ENCODE data around the gene EFHC2.

EFHC2 gene

GRCh38 chrX:44247468-44247867, 96.0 kb downstream of the EFHC2 start:
- peak; percentile 36 for FAIRE-seq
- TF ChIP-seq POLR2AphosphoS5 (IDR thresholded peaks at IDR 0.05; ENCODE audit: low read depth, low read length): no peak
- TF ChIP-seq TAF1 (IDR thresholded peaks at IDR 0.05; ENCODE audit: borderline replicate concordance, low read depth, low read length): no peak
- no peak for TF ChIP-seq POLR2A (IDR thresholded peaks at IDR 0.05; ENCODE audit: low read depth, low read length)
- no peak for DNase-seq (ENCODE audit: insufficient read length)

- FAIRE-seq (no peak), DNase-seq (ENCODE audit: insufficient read length) (no peak)
- TF ChIP-seq POLR2A (IDR thresholded peaks at IDR 0.05; ENCODE audit: low read depth, low read length): no peak
- TF ChIP-seq TAF1 (IDR thresholded peaks at IDR 0.05; ENCODE audit: borderline replicate concordance, low read depth, low read length): no peak
Measured at GRCh38 chrX:44246826-44247225, 96.6 kb downstream of the EFHC2 start.

- FAIRE-seq (no peak), DNase-seq (ENCODE audit: insufficient read length) (no peak)
- no peak for TF ChIP-seq POLR2A (IDR thresholded peaks at IDR 0.05; ENCODE audit: low read depth, low read length)
- TF ChIP-seq POLR2AphosphoS5 (IDR thresholded peaks at IDR 0.05; ENCODE audit: low read depth, low read length): no peak
- no peak for TF ChIP-seq TAF1 (IDR thresholded peaks at IDR 0.05; ENCODE audit: borderline replicate concordance, low read depth, low read length)
Measured at GRCh38 chrX:44245733-44246132, 97.7 kb downstream of the EFHC2 start.

GRCh38 chrX:44244008-44244407, 99.5 kb downstream of the EFHC2 start:
- FAIRE-seq: peak; percentile 14
- no peak for TF ChIP-seq POLR2AphosphoS5 (IDR thresholded peaks at IDR 0.05; ENCODE audit: low read depth, low read length)
- no peak for DNase-seq (ENCODE audit: insufficient read length)

- no peak for DNase-seq (ENCODE audit: insufficient read length)
- TF ChIP-seq POLR2A (IDR thresholded peaks at IDR 0.05; ENCODE audit: low read depth, low read length) (no peak), TAF1 (IDR thresholded peaks at IDR 0.05; ENCODE audit: borderline replicate concordance, low read depth, low read length) (no peak), POLR2AphosphoS5 (IDR thresholded peaks at IDR 0.05; ENCODE audit: low read depth, low read length) (no peak)
- FAIRE-seq: no peak
Measured at GRCh38 chrX:44241546-44241945, 101.9 kb downstream of the EFHC2 start.

- DNase-seq (ENCODE audit: insufficient read length): no peak
- TF ChIP-seq TAF1 (IDR thresholded peaks at IDR 0.05; ENCODE audit: borderline replicate concordance, low read depth, low read length) (no peak), POLR2AphosphoS5 (IDR thresholded peaks at IDR 0.05; ENCODE audit: low read depth, low read length) (no peak), POLR2A (IDR thresholded peaks at IDR 0.05; ENCODE audit: low read depth, low read length) (no peak)
- FAIRE-seq: no peak
Measured at GRCh38 chrX:44240036-44240435, 103.4 kb downstream of the EFHC2 start.

- no peak for FAIRE-seq
- no peak for DNase-seq (ENCODE audit: insufficient read length)
- TF ChIP-seq TAF1 (IDR thresholded peaks at IDR 0.05; ENCODE audit: borderline replicate concordance, low read depth, low read length): no peak
- TF ChIP-seq POLR2A (IDR thresholded peaks at IDR 0.05; ENCODE audit: low read depth, low read length): no peak
- no peak for TF ChIP-seq POLR2AphosphoS5 (IDR thresholded peaks at IDR 0.05; ENCODE audit: low read depth, low read length)
Measured at GRCh38 chrX:44239036-44239435, 104.4 kb downstream of the EFHC2 start.

- FAIRE-seq (no peak), DNase-seq (ENCODE audit: insufficient read length) (no peak)
- TF ChIP-seq TAF1 (IDR thresholded peaks at IDR 0.05; ENCODE audit: borderline replicate concordance, low read depth, low read length) (no peak), POLR2AphosphoS5 (IDR thresholded peaks at IDR 0.05; ENCODE audit: low read depth, low read length) (no peak), POLR2A (IDR thresholded peaks at IDR 0.05; ENCODE audit: low read depth, low read length) (no peak)
Measured at GRCh38 chrX:44235534-44235933, 107.9 kb downstream of the EFHC2 start.

GRCh38 chrX:44234541-44234940, 108.9 kb downstream of the EFHC2 start:
- FAIRE-seq (no peak), DNase-seq (ENCODE audit: insufficient read length) (no peak)
- TF ChIP-seq POLR2AphosphoS5 (IDR thresholded peaks at IDR 0.05; ENCODE audit: low read depth, low read length) (no peak), TAF1 (IDR thresholded peaks at IDR 0.05; ENCODE audit: borderline replicate concordance, low read depth, low read length) (no peak), POLR2A (IDR thresholded peaks at IDR 0.05; ENCODE audit: low read depth, low read length) (no peak)

GRCh38 chrX:44234116-44234515, 109.4 kb downstream of the EFHC2 start:
- TF ChIP-seq POLR2A (IDR thresholded peaks at IDR 0.05; ENCODE audit: low read depth, low read length) (no peak), TAF1 (IDR thresholded peaks at IDR 0.05; ENCODE audit: borderline replicate concordance, low read depth, low read length) (no peak), POLR2AphosphoS5 (IDR thresholded peaks at IDR 0.05; ENCODE audit: low read depth, low read length) (no peak)
- DNase-seq (ENCODE audit: insufficient read length): no peak
- FAIRE-seq: no peak

- DNase-seq (ENCODE audit: insufficient read length) (no peak), FAIRE-seq (no peak)
- no peak for TF ChIP-seq TAF1 (IDR thresholded peaks at IDR 0.05; ENCODE audit: borderline replicate concordance, low read depth, low read length)
- TF ChIP-seq POLR2AphosphoS5 (IDR thresholded peaks at IDR 0.05; ENCODE audit: low read depth, low read length): no peak
- TF ChIP-seq POLR2A (IDR thresholded peaks at IDR 0.05; ENCODE audit: low read depth, low read length): no peak
Measured at GRCh38 chrX:44232081-44232480, 111.4 kb downstream of the EFHC2 start.

- FAIRE-seq: no peak
Measured at GRCh38 chrX:44228621-44229020, 114.9 kb downstream of the EFHC2 start.

GRCh38 chrX:44227991-44228390, 115.5 kb downstream of the EFHC2 start:
- no peak for DNase-seq (ENCODE audit: insufficient read length)
- no peak for FAIRE-seq
- TF ChIP-seq POLR2AphosphoS5 (IDR thresholded peaks at IDR 0.05; ENCODE audit: low read depth, low read length) (no peak), TAF1 (IDR thresholded peaks at IDR 0.05; ENCODE audit: borderline replicate concordance, low read depth, low read length) (no peak), POLR2A (IDR thresholded peaks at IDR 0.05; ENCODE audit: low read depth, low read length) (no peak)

More at GRCh38 chrX:44228621-44229020, 114.9 kb downstream of the EFHC2 start:
- TF ChIP-seq TAF1 (IDR thresholded peaks at IDR 0.05; ENCODE audit: borderline replicate concordance, low read depth, low read length) (no peak), POLR2A (IDR thresholded peaks at IDR 0.05; ENCODE audit: low read depth, low read length) (no peak), POLR2AphosphoS5 (IDR thresholded peaks at IDR 0.05; ENCODE audit: low read depth, low read length) (no peak)
- DNase-seq (ENCODE audit: insufficient read length): no peak
